HEK293 (cell line): ENCODE results near the gene NME5.

Experiments used
- CTCF ChIA-PET: fragments of 350-600 bp; formaldehyde crosslinking; extraction: SDS; loops from one replicate; lab custom pipeline; 2021; ENCODE audit warnings: antibody characterized with exemption; lab: Yijun Ruan, JAX
- POLR2A ChIA-PET: fragments of 300-600 bp; formaldehyde crosslinking; extraction: SDS; loops from one replicate; lab custom pipeline; 2020; ENCODE audit warnings: antibody characterized with exemption, inconsistent platforms; lab: Yijun Ruan, JAX
- H3K27ac ChIP-seq: fragments of 200-500 bp; sonication (Bioruptor generic); 2 replicates; pipeline ENCODE4 v1.5.1; 2014; ENCODE audit warnings: low read depth, low read length, control low read depth, inconsistent platforms; ENCODE audit errors: extremely low read depth
- H3K36me3 ChIP-seq, 2 experiments: fragments of 200-500 bp in 1 of 2; sonication (Bioruptor generic) in 1 of 2; 1 replicate in 1 of 2; 2 replicates in 1 of 2; pipeline ENCODE4 v1.5.1; 2014 to 2017; ENCODE audit warnings: inconsistent platforms in 2 of 2, low read length in 2 of 2; ENCODE audit not compliant: control insufficient read depth in 2 of 2, insufficient read depth in 1 of 2
- H3K4me1 ChIP-seq: fragments of 200-500 bp; sonication (Bioruptor generic); 2 replicates; pipeline ENCODE4 v1.5.1; 2014; ENCODE audit warnings: mild to moderate bottlenecking, low read length, inconsistent platforms; ENCODE audit not compliant: control insufficient read depth, insufficient read depth
- H3K4me3 ChIP-seq: 2 replicates; pipeline ENCODE4 v1.5.1; 2011; ENCODE audit warnings: low read depth, mild to moderate bottlenecking, control low read depth, low read length, moderate library complexity
- H3K9me3 ChIP-seq: fragments of 200-500 bp; sonication (Bioruptor generic); 2 replicates; pipeline ENCODE4 v1.5.1; 2014; ENCODE audit warnings: low read depth, low read length, inconsistent platforms; ENCODE audit not compliant: control insufficient read depth, insufficient read depth
- KLF8 ChIP-seq: fragments of 450-650 bp; formaldehyde crosslinking; IDR thresholded peaks from 2 replicates; pipeline ENCODE4 v1.5.1; 2016; ENCODE audit warnings: missing biosample characterization, missing genetic modification characterization
- KLF9 ChIP-seq: fragments of 450-650 bp; formaldehyde crosslinking; IDR thresholded peaks from 2 replicates; pipeline ENCODE4 v1.5.1; 2016; ENCODE audit warnings: missing biosample characterization, missing genetic modification characterization, low read depth
- PATZ1 ChIP-seq: fragments of 450-650 bp; formaldehyde crosslinking; IDR thresholded peaks from 2 replicates; pipeline ENCODE4 v1.5.1; 2016; ENCODE audit warnings: missing biosample characterization, missing genetic modification characterization
- SP7 ChIP-seq: fragments of 450-650 bp; formaldehyde crosslinking; IDR thresholded peaks from 2 replicates; pipeline ENCODE4 v1.5.1; 2016; ENCODE audit warnings: missing biosample characterization, missing genetic modification characterization
- ZEB2 ChIP-seq: fragments of 450-650 bp; formaldehyde crosslinking; IDR thresholded peaks from 2 replicates; pipeline ENCODE4 v1.5.1; 2016; ENCODE audit warnings: missing biosample characterization, missing genetic modification characterization
- ZFP37 ChIP-seq: fragments of 450-650 bp; formaldehyde crosslinking; IDR thresholded peaks from 2 replicates; pipeline ENCODE4 v1.5.1; 2016; ENCODE audit warnings: missing biosample characterization, missing genetic modification characterization
- ZNF10 ChIP-seq: fragments of 450-650 bp; formaldehyde crosslinking; IDR thresholded peaks from 2 replicates; pipeline ENCODE4 v1.5.1; 2017; ENCODE audit warnings: missing biosample characterization, missing genetic modification characterization
- ZNF394 ChIP-seq: fragments of 450-650 bp; formaldehyde crosslinking; IDR thresholded peaks from 2 replicates; pipeline ENCODE4 v1.5.1; 2016; ENCODE audit warnings: missing biosample characterization, missing genetic modification characterization, mild to moderate bottlenecking, moderate library complexity, borderline replicate concordance
- ZNF501 ChIP-seq: fragments of 450-650 bp; formaldehyde crosslinking; IDR thresholded peaks from 2 replicates; pipeline ENCODE4 v1.5.1; 2016; ENCODE audit warnings: missing biosample characterization, missing genetic modification characterization
- ZNF510 ChIP-seq: fragments of 450-650 bp; formaldehyde crosslinking; IDR thresholded peaks from 2 replicates; pipeline ENCODE4 v1.5.1; 2018; ENCODE audit warnings: mild to moderate bottlenecking, missing genetic modification characterization, missing biosample characterization; ENCODE audit not compliant: insufficient replicate concordance
- ZNF580 ChIP-seq: fragments of 450-650 bp; formaldehyde crosslinking; IDR thresholded peaks from 2 replicates; pipeline ENCODE4 v1.5.1; 2016; ENCODE audit warnings: missing biosample characterization, missing genetic modification characterization
- ZNF600 ChIP-seq: fragments of 450-650 bp; formaldehyde crosslinking; IDR thresholded peaks from 2 replicates; pipeline ENCODE4 v1.5.1; 2016; ENCODE audit warnings: missing biosample characterization, missing genetic modification characterization
- ZNF621 ChIP-seq: fragments of 450-650 bp; formaldehyde crosslinking; IDR thresholded peaks from 2 replicates; pipeline ENCODE4 v1.5.1; 2017; ENCODE audit warnings: missing biosample characterization, missing genetic modification characterization
- ZNF660 ChIP-seq: fragments of 450-650 bp; IDR thresholded peaks from 2 replicates; pipeline ENCODE4 v1.5.1; 2018; ENCODE audit warnings: missing biosample characterization, mild to moderate bottlenecking, missing genetic modification characterization
- ZNF830 ChIP-seq: fragments of 450-650 bp; IDR thresholded peaks from 2 replicates; pipeline ENCODE4 v1.5.0; 2018; ENCODE audit warnings: missing biosample characterization, missing genetic modification characterization, low read depth, mild to moderate bottlenecking, moderate library complexity
- TF ChIP-seq, protein P1 (sequence below): fragments of 450-650 bp; formaldehyde crosslinking; IDR thresholded peaks from 2 replicates; pipeline ENCODE4 v1.5.1; 2016; ENCODE audit warnings: missing biosample characterization, missing genetic modification characterization
- TF ChIP-seq, protein P2 (sequence below): fragments of 450-650 bp; formaldehyde crosslinking; IDR thresholded peaks from 2 replicates; pipeline ENCODE4 v1.5.1; 2016; ENCODE audit warnings: missing biosample characterization, missing genetic modification characterization
- TF ChIP-seq, protein P3 (sequence below): fragments of 450-650 bp; formaldehyde crosslinking; IDR thresholded peaks from 2 replicates; pipeline ENCODE4 v1.5.1; 2016; ENCODE audit warnings: missing biosample characterization, missing genetic modification characterization

The NME5 gene

DNA sequence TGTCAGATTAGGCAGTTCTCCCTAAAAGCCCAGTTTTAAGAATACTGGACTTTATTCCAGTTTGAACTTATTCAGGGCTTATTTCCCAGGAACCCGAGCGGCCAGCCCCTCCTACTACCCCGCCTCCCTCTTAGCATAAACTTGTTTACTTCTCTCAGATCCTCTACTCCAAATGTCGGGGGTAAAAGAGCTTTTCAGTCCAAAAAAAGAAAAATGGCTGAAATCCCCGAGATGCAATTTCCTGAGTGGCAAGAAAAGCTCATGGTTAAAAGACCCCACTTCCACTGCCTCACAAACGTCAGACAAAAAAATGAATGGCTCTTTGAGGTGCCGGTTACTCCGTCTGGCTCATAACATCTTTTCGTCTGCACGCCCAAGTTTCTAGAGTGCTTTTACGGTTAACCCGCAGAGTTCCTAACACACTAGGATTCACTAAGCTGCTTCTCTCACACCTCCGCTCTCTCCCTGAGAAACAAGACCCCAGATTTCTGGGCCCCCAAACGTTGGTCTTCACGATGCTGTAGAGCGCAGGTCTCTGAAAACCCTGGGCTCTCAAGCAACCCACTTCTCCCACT, 38.8 kb upstream of the NME5 start:
- H3K9me3 ChIP-seq = no peaks in the 10 kb centered on the region
- peak; percentile 9; the same call in 1 of the 2 replicates for TF ChIP-seq ZNF660 (tag by site-specific recombination)
- no peak for TF ChIP-seq ZNF580 (tag by site-specific recombination)
- 0 out of 2 replicates have a peak, but pooled peaks have one; percentile 81 for TF ChIP-seq ZNF394 (tag by site-specific recombination)
- TF ChIP-seq, protein P1, sequence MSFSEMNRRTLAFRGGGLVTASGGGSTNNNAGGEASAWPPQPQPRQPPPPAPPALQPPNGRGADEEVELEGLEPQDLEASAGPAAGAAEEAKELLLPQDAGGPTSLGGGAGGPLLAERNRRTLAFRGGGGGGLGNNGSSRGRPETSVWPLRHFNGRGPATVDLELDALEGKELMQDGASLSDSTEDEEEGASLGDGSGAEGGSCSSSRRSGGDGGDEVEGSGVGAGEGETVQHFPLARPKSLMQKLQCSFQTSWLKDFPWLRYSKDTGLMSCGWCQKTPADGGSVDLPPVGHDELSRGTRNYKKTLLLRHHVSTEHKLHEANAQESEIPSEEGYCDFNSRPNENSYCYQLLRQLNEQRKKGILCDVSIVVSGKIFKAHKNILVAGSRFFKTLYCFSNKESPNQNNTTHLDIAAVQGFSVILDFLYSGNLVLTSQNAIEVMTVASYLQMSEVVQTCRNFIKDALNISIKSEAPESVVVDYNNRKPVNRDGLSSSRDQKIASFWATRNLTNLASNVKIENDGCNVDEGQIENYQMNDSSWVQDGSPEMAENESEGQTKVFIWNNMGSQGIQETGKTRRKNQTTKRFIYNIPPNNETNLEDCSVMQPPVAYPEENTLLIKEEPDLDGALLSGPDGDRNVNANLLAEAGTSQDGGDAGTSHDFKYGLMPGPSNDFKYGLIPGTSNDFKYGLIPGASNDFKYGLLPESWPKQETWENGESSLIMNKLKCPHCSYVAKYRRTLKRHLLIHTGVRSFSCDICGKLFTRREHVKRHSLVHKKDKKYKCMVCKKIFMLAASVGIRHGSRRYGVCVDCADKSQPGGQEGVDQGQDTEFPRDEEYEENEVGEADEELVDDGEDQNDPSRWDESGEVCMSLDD (tag by site-specific recombination) = peak; percentile 44; the same call in 1 of the 2 replicates
- no peak for TF ChIP-seq ZNF621 (tag by site-specific recombination)
- TF ChIP-seq PATZ1 (tag by site-specific recombination) = 0 out of 2 replicates have a peak, but pooled peaks have one; percentile 44
- no peak for TF ChIP-seq ZNF10 (tag by site-specific recombination)
- TF ChIP-seq ZNF600 (tag by site-specific recombination) = 0 out of 2 replicates have a peak, but pooled peaks have one; percentile 9
- TF ChIP-seq ZEB2 (tag by site-specific recombination) = peak; percentile 19; the same call in 1 of the 2 replicates
- TF ChIP-seq, protein P2, sequence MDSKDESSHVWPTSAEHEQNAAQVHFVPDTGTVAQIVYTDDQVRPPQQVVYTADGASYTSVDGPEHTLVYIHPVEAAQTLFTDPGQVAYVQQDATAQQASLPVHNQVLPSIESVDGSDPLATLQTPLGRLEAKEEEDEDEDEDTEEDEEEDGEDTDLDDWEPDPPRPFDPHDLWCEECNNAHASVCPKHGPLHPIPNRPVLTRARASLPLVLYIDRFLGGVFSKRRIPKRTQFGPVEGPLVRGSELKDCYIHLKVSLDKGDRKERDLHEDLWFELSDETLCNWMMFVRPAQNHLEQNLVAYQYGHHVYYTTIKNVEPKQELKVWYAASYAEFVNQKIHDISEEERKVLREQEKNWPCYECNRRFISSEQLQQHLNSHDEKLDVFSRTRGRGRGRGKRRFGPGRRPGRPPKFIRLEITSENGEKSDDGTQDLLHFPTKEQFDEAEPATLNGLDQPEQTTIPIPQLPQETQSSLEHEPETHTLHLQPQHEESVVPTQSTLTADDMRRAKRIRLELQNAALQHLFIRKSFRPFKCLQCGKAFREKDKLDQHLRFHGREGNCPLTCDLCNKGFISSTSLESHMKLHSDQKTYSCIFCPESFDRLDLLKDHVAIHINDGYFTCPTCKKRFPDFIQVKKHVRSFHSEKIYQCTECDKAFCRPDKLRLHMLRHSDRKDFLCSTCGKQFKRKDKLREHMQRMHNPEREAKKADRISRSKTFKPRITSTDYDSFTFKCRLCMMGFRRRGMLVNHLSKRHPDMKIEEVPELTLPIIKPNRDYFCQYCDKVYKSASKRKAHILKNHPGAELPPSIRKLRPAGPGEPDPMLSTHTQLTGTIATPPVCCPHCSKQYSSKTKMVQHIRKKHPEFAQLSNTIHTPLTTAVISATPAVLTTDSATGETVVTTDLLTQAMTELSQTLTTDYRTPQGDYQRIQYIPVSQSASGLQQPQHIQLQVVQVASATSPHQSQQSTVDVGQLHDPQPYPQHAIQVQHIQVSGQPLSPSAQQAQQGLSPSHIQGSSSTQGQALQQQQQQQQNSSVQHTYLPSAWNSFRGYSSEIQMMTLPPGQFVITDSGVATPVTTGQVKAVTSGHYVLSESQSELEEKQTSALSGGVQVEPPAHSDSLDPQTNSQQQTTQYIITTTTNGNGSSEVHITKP (tag by site-specific recombination) = no peak
- 0 out of 2 replicates have a peak, but pooled peaks have one; percentile 71 for TF ChIP-seq ZFP37 (tag by site-specific recombination)
- TF ChIP-seq ZNF501 = peak; percentile 67; the same call in 1 of the 2 replicates
- peak; percentile 63; the same call in 1 of the 2 replicates for TF ChIP-seq KLF9 (tag by site-specific recombination)
- TF ChIP-seq SP7 (tag by site-specific recombination) = peak; percentile 34; the same call in 1 of the 2 replicates
- no peak for TF ChIP-seq ZNF830
- no peak for TF ChIP-seq KLF8
- TF ChIP-seq, protein P3, sequence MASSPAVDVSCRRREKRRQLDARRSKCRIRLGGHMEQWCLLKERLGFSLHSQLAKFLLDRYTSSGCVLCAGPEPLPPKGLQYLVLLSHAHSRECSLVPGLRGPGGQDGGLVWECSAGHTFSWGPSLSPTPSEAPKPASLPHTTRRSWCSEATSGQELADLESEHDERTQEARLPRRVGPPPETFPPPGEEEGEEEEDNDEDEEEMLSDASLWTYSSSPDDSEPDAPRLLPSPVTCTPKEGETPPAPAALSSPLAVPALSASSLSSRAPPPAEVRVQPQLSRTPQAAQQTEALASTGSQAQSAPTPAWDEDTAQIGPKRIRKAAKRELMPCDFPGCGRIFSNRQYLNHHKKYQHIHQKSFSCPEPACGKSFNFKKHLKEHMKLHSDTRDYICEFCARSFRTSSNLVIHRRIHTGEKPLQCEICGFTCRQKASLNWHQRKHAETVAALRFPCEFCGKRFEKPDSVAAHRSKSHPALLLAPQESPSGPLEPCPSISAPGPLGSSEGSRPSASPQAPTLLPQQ (tag by site-specific recombination) = 0 out of 2 replicates have a peak, but pooled peaks have one; percentile 4
- TF ChIP-seq ZNF510 (tag by site-specific recombination) = no peak
- TF ChIP-seq, all 188 proteins: peak for 11
- Histone ChIP-seq H3K4me1 (0 out of 2 replicates have a peak, but pooled peaks cover 3% of the 10 kb centered on the region), H3K36me3 (peaks cover 47 to 63% of the 10 kb centered on the region in 2 experiments), H3K27ac (peak overlapping the region; percentile 90), H3K4me3 (peak overlapping the region; percentile 70)
- CTCF ChIA-PET = interaction anchor here (1.2 to 4.1 kb wide), 4 partner anchors 25 to 174 kb away, joined by 4 to 19 read pairs (median 6); partner anchors contain the start of gene KDM3B
- POLR2A ChIA-PET = interaction anchor here (0.9 to 2.4 kb wide), 4 partner anchors 35 to 160 kb away, joined by 6 to 22 read pairs (median 15); partner anchors contain the start of genes CDC23, CDC25C and FAM53C
